Vagina (tissue), 2 donors: Measurements from ENCODE around the gene ABCG1.

Source experiments
- CTCF ChIP-seq, 3 experiments: fragments of 450-650 bp in 2 of 3; fragments of 200-600 bp in 1 of 3; sonication (generic) in 1 of 3; IDR thresholded peaks; one replicate each; pipeline ENCODE4 v1.5.1; 2017 to 2019; ENCODE audit warnings: antibody characterized with exemption in 3 of 3, mild to moderate bottlenecking in 2 of 3, moderate library complexity in 2 of 3
- POLR2A ChIP-seq, 2 donors: fragments of 450-650 bp; IDR thresholded peaks; one replicate each; pipeline ENCODE4 v1.6.1; 2017; ENCODE audit warnings: antibody characterized with exemption in 2 of 2, mild to moderate bottlenecking in 2 of 2, moderate library complexity in 2 of 2
- POLR2AphosphoS5 ChIP-seq, 2 donors: sonication (generic); formaldehyde crosslinking; IDR thresholded peaks; one replicate each; pipeline ENCODE4 v1.9.0; 2017; ENCODE audit warnings: antibody characterized with exemption in 2 of 2, mild to moderate bottlenecking in 2 of 2, low read depth in 1 of 2; ENCODE audit not compliant: insufficient read depth in 1 of 2

- no peak for TF ChIP-seq CTCF (IDR thresholded peaks at IDR 0.05)
- TF ChIP-seq POLR2A (IDR thresholded peaks at IDR 0.05): no peak
- no peak for TF ChIP-seq POLR2AphosphoS5 (IDR thresholded peaks at IDR 0.05; ENCODE audit: insufficient read depth in 1 of 2, low read depth in 1 of 2)
Measured at GRCh38 chr21:42182713-42183371, 36.1 kb upstream of the ABCG1 start.
